HG02885 (cell line): ENCODE results near the gene CHST2.

Source experiments
- ATAC-seq: cut with Tn5 transposase; IDR thresholded peaks from one replicate; pipeline ENCODE4 v1.9.1; 2021; ENCODE audit warnings: mild to moderate bottlenecking; ENCODE audit not compliant: unreplicated experiment, poor library complexity

The CHST2 gene

DNA sequence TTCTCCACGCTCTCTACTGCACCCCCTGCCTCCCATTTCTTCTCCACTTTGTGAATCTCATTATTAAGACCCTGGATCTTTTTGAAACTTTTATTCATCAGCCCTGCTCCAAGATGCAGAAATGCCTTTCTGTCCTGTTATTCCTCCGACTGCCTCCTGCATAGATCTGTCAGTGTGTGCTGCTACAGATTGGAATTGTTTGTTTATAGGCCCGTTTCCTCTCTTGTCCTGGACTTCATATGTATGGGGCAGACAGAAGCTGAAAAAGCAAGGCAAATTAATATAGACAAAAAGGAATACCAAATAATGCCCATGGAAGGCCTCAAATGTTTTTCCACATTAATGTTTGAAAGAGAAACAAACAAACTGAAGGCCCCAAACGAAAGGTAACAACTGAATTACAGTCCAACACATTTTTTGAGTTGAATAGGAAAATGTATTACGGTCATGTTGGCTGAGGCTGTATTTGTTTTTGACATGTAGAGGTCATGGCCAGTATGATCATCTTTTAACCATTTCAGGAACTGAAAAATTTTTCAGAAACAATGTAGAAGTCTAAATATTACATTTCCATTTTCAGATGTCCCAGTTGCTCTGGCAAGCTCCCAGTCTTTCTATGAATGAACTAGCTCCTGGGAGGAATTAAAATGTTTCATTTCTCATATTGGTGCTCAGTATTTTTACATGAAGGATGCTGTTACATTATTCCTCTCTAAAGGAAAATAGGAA lies 8.8 kb downstream of the CHST2 start:
- no peak for ATAC-seq

DNA sequence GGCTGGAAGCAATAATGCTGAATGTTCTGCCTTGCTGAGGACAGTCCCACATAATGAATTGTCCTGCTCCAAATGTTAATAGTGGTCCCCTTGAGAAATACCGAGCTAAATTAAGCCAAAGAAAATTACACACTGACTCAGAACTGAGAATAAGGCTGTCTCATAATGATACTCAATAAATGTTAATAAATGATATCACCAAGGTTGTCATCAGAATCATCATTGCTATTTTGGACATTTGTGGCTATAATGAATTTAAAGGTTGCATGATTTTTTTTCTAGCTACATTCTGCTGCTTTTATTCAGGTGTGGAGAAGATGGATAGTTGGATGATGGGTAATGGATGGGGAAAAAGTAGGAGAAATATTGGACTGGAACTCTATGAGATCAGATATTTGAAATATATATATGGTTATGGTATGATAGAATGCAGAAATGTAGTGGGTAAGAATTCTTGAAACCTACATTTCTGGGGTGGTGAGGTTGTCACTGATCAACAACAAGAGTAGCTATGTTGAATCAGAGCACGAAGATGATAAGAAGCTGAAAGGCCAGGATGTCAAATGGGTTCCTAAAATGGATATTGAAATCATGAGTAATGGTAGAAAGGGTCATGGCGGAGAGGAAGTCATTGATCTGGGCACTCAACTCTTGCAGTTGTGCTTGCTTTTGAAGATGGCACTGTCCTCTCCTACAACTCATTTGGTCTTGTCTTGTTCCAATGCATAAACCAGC lies 12.8 kb downstream of the CHST2 start:
- peak; percentile 58 for ATAC-seq

DNA sequence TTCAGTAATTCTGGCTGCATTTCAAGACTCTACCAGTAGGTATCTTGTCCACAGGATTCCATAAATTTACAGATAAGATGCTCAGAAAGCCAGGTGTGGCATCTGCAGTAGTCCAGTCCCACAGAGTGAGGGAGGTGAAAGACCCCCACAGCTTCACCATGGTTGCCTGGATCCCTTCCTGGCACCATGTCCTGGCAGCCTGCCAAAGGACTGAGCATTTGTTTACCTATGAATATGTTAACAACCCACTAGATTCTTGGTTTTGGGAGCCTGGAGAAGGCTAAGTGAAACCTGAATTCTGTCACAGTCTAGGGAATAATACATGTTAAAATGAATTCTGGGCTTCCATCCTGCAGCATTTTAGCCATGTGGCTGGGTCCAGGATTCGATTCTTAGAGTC lies 14.9 kb downstream of the CHST2 start:
- no peak for ATAC-seq

DNA sequence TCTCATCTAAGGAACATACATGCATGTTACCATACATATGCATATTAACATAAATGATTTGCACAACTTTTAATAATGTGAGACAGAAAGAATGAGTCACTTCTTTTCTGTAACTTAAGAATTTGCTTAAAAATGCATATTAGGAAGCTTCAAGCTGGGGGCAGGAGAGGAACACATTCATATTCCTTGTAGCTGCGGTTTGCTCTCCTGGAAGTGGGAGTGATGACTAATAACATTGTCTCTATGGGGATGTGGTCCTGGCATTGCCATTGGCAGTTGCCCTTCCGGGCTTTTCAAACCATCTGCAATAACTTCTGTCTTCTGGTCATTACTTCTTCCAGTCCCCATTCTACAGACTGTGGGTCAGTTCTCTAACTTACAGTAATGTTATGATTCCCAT lies 15.6 kb downstream of the CHST2 start:
- ATAC-seq: no peak

DNA sequence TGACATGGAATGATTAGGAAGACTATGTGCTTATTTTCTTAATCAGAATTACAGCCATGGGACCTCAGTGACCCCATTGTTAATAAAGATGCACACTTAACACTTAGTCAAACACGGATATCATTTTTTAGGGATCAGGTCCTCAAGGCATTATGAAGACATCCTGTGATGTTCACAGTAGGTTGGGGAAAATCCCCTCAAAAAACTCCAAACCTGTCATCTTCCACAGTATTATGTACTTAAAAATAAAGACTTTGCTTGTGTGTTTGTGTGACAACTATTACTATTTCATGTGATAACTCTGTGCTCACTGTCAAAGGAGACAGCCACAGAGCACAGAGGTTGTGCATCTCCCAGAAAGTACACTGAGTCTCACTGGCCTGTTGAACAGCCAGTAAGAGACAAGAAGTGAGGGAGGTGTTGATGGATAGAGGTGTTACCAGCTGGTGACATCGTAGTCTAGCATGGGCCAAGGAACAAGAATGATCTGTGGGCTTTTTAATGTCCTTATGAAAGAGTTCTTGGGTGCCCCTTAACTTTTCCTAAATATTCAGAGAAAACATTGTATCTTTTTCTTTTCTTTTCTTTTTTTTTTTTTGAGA lies 18.0 kb downstream of the CHST2 start:
- no peak for ATAC-seq

DNA sequence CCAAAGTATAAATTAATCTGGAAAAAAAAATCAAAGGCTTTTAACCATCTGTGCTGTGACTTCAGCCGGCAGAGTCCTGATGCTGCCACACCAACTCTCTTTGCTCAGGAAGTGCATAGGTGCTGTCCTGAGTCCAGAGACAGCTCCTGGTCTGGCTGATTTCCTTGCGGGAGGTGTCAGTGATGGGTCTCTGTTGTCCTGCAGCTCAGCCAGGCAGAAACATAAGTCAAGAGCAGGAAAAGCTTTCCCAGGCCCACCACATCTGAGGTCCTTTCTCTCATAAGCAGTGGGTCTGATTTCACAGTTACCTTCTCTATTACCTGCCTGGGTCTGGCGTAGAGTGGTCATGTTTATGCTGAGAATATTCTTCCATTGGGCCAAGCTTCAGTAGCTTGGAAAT lies 19.4 kb downstream of the CHST2 start:
- ATAC-seq: no peak

DNA sequence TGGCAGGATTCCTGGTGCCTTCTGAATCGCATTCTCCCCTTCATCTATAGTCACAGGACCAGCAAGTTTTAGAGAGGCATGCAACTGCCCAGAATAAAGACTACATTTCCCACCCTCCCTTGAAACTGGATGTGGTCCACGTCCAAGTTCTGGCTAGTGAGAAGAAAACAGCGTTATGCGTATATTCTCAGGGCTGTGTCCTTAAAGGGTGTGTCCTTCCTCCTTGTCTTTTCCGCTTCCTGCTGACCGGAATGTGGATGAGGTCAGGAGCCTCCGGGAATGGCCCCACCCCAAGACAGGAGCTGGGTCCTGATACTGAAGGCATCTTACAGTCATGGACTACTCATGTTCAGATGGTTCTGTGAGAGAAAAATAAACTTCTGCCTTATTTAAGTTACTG lies 20.2 kb downstream of the CHST2 start:
- no peak for ATAC-seq

DNA sequence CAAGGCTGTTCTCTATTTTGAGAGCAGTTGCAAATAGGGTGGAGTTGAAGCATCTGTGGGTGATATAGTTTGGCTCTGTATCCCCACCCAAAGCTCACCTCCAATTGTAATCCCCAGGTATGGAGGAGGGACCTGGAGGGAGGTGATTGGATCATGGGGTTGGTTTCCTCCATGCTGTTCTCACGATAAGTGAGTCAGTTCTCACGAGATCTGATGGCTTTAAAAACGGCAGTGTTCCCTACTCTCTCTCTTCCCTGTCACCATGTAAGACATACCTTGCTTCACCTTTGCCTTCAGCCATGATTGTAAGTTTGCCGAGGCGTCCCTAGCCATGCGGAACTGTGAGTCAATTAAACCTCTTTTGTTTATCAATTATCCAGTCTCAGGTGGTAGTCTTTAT lies 21.0 kb downstream of the CHST2 start:
- no peak for ATAC-seq

DNA sequence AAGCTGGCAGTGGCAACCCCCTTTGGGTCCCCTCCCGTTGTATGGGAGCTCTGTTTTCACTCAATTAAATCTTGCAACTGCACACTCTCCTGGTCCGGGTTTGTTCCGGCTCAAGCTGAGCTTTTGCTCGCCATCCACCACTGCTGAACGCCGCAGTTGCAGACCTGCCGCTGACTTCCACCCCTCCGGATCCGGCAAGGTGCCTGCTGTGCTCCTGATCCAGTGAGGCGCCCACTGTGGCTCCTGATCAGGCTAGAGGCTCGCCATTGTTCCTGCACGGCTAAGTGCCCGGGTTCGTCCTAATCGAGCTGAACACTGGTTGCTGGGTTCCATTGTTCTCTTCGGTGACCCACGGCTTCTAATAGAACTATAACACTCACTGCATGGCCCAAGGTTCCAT lies 22.8 kb downstream of the CHST2 start:
- ATAC-seq: no peak

DNA sequence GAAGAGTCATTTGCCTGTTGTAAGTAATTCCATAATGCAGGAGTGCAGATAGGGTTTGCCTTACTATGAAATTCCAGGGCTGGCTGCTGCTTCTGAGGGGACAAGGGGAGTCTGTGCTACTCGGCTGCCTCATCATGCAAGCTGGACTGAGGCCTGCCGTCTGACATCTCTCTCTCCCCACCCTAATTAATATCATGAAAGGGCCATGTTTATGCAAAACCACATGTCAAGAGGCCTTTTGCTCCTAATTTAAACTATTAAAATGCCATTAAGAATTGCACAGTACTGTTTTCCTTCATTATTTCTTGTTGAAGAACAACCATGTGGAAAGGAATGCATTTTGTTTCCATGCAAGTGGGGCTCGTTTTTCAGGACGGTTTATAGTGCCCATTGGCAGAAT lies 26.3 kb downstream of the CHST2 start:
- ATAC-seq: no peak

DNA sequence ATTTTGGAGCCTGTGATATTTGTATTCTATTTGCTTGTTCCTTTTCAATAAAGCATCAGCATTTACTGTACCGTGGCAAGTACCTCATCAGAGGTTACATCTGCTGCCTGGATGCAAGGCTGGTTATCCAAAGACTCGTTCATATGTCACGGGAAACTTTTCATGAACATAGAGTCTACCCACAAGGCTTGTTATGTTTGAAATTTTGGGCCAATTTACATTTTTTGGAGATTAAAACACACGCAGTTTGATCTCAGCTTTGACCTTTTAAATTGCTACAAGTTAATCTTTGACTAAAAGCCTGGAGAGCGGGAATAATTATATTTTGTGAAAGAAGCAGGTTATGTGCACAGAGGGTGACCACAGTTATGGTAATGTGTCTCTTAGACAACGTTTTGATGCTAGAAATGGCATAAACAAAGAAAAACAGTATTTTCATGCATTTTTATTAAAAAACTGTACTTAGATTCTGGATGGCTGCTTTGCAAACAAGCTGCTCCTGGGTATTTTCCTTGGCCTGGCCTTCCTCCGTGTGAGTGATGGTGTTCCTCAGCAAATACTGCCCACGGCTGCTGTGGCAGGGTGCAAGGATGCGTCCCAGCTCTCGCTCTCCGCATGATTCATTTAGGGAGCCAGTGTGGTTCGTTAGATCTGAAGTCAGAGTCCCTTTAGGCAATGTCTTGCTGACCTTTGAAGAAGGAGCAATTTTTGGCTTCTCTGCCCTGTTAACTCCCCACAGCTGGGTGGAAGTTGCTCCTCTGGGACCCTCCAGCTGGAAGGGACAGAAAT lies 27.1 kb downstream of the CHST2 start:
- no peak for ATAC-seq

DNA sequence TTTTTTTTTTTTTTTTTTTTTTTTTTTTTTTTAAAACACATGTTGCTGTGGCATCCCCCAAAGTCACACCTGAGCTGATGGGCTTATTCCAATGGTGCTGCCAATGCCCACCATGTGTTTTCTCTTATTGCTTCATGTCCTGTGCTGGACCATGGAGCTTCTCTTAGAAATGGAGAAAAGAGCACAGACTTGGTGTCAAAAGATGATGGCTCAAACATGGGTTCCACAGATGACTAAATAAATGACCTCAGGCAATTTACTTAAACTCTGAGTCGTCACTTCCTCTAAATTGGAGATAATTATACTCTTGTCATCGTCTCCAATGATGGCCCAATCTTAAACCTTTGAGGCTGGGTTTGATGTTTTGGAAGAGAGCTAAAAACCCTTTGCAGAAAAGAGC lies 28.1 kb downstream of the CHST2 start:
- ATAC-seq: no peak

DNA sequence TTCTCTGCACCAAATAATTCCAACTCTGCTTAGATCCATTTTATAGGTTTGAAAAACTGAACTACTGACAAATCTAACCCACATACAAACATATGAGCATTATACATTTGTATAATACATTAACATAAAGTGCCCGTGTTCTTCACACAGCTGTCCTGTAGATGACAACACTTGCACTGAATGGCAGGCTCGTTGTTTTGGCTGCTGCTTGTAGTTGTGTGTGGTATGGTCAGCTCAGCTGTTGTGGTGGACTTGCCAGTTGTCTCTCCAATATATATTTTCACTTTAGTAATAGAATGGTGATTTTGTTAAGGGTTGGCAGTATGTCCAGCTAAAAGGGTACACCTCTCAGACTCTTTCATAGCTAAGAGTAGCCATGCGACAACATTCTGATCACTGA lies 30.5 kb downstream of the CHST2 start:
- no peak for ATAC-seq

DNA sequence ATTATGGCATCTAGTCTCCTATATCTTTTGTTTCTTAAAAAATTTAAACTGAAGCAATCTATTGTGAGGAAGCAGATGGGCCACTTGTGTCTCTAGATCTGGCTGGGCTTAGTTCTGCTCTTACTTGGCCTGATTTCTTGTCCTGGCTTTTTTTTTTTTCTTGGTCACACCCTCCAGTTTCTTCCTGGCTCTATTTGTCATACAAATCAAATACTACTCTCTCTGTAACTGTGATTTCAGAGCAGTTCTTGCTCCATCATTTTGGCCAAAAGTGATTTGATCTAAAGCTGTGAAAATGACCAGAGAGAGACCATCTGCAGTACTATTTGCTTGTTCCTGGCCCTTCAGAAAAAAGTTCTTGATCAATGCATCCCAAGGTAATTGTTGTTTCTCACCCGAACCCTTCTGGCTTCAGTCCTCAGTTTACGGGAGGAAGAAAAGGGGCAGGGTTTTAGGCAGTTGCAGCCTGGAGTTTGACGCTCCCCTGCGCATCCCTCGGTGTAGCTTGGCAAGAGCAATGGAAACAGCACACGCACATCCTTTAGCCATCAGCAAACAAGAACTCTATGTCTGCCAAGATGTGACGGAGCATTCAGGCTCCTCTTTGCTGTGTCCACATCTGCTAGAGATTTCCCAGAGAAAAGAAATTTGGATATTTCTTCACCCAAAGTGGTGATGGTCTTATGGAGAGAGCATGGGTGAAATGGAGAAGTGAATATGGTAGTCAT lies 31.6 kb downstream of the CHST2 start:
- no peak for ATAC-seq

DNA sequence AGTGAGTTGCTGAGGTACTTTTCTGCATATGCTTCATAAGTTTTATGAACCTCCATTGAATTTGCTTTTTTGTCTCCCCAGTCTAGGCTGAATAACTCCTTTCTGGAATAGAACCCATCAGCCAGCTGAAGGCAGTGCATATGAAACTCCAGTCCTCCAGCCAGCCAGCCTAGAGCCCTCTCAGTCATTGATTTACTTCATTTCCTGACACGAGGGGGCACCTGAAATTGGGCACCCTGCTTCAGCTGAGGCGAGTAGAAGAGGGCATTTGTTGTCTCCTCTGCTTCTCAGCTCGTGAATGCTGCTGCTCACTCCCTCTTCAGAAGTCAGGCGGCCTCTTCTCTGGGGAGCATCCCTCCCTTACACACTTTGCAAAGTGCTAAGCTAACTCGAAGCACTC lies 32.5 kb downstream of the CHST2 start:
- ATAC-seq: no peak

DNA sequence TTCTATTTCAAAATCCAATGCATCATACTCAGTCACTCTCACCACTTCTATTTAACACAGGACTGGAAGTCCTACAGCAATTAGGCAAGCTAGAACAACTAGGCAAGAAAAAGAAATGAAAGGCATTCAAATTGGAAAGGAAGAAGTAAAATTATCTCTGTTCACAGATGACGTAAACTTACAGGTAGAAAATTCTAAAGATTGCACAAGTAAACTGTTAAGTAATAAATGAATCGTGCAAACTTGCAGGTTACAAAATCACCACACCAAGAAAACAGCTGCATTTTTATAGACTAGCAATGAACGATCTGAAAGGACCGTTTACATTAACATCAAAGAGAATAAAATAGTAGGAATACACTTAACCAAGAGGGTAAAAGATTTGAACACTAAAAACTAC lies 36.2 kb downstream of the CHST2 start:
- ATAC-seq: no peak

DNA sequence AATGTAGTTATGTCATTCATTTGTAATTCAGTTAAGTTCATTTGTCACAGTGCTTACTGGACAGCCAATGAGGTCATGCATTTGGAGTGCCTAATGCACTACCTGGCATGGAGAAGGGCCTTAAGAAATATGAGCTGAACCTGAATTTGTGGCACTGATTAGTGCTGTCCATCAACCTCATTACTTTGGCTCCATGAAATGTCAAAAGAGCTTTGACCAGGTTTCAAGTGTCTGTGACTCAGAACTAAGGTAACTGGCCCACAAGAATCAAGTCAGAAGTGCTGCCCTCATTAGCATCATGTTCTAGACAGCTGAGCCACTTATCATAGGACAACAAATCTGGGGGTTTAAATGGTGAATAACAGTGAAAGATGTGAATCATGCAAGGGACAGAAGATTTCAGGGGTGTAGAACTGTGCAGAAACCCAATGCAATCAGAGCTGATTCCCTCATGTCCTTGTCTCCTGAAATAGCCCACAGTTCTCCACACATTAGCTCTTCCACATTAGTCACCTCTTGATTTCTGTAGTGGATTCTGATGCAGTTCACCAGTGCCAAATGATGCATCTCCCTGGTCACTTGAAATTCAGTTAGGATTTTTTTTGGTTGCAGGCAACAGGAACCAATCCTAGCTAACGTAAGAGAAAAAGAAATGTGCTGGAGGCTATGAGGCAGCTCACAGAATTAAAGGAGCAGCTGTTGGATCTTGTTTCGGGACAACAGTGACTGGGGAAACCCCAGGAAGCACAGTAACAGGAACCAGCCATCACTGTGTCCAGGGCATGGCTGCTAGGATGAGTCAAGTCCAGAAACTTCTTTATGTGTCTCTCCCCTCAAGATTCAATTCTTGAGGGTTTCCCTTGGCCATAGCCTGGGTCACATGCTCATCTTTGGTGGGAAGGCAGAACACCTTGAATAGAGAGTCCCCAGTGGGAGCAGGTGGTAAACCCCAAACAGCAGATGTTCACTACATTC lies 38.7 kb downstream of the CHST2 start:
- peak; percentile 80 for ATAC-seq

DNA sequence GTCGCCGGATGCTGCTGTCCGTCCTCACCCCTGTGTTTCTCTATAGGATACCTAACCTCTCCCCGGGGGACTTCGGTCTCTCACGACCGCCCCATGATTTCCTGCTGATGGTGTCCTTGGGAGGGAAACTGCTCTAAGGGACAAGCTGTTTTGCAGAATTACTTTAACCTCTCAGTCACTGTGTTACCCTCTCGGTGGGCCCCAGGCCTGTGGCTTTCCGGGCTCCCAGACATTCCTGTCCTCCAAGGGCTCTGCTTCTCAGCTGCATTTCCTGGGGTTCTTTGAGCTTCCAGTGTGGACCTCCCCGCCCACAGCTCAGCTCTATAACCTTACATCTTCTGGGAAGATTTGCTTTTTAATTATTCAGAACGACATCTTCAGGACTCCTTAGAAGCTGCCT lies 40.9 kb downstream of the CHST2 start:
- no peak for ATAC-seq

DNA sequence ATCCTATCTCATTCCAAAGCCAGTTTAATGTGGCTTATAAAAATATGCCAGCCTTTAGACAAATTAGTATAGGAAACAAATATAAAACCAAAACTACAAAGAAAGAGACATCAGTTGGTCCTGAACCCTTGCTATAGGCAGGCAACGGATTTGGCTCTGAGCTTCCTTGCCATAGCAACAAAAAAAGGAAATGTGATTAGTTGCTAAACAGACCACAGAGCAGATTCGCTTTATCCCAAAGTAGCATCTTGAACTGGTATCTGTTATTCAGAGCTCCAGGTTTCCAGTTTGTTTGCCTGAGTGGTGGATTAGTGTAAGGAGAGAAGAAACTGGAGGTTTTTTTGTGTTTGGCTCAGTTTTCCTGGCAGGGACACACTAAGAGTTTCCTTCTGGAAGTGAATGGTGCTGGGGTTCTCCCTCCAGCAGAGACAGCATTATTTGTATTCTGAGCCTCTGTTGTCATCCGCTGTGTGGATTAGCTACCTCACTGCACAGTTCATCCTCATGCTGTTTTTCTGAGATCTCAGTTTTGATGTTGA lies 44.1 kb downstream of the CHST2 start:
- ATAC-seq: no peak
